ENCODE measurements around the gene IKZF2.

- TF ChIP-seq POLR2AphosphoS5 (IDR thresholded peaks at IDR 0.05; ENCODE audit: borderline replicate concordance, low read depth, low read length), result no peak
- TF ChIP-seq EZH2 (IDR thresholded peaks at IDR 0.05), result no peak
Measured at GRCh38 chr2:212979046-212979612, 172.3 kb downstream of the IKZF2 start.
